B cell (primary cell): ENCODE measurements around the gene TGFBR3. TPM values are rescaled to one million over a fixed set of nuclear protein-coding genes. Genes with fewer than 3 reads are reported as not detected.

Experiments used
- ATAC-seq: fragments of 200-7000 bp; cut with Tn5 transposase; one replicate; pipeline ENCODE4 v1.10.0; 2021; ENCODE audit warnings: low read depth, mild to moderate bottlenecking, moderate number of reproducible peaks, moderate library complexity
- CTCF ChIA-PET: fragments of 350-600 bp; sonication (Branson Sonifier 250); formaldehyde crosslinking; loops from one replicate; lab custom pipeline; 2021; ENCODE audit warnings: antibody characterized with exemption, inconsistent platforms; lab: Charles Lee
- POLR2A ChIA-PET: fragments of 350-600 bp; sonication (Branson Sonifier 250); formaldehyde crosslinking; loops from one replicate; lab custom pipeline; 2021; ENCODE audit warnings: antibody characterized with exemption; lab: Charles Lee
- DNase-seq: peaks from one replicate; pipeline ENCODE4 v3.0.0; 2013
- H2AFZ ChIP-seq: 2 replicates; pipeline ENCODE4 v1.6.1; 2012; ENCODE audit warnings: mild to moderate bottlenecking, low read depth, low read length; ENCODE audit not compliant: insufficient read depth, poor library complexity, severe bottlenecking
- H3K27ac ChIP-seq, 2 donors: 1 replicate in 1 of 2; 2 replicates in 1 of 2; pipeline ENCODE4 v1.5.1; 2012 to 2013; ENCODE audit warnings: low read length in 2 of 2, mild to moderate bottlenecking in 2 of 2, moderate library complexity in 1 of 2
- H3K27me3 ChIP-seq, 4 experiments: fragments of 200-600 bp in 1 of 4; sonication (generic) in 1 of 4; replicated peaks in 1 of 4; 1 replicate in 2 of 4; 2 replicates in 2 of 4; pipeline versions ENCODE4 v1.6.1 to v1.7.0; 2013 to 2016; ENCODE audit warnings: low read length in 3 of 4, mild to moderate bottlenecking in 2 of 4, mixed read lengths in 1 of 4, moderate library complexity in 1 of 4; ENCODE audit not compliant: insufficient read depth in 4 of 4, control insufficient read depth in 3 of 4; ENCODE audit errors: control extremely low read depth in 1 of 4
- H3K36me3 ChIP-seq, 2 experiments: replicated peaks in 1 of 2; 1 replicate in 1 of 2; 2 replicates in 1 of 2; pipeline versions ENCODE4 v1.6.1 to v1.7.1; 2013; ENCODE audit warnings: low read length in 1 of 2; ENCODE audit not compliant: insufficient read depth in 2 of 2, control insufficient read depth in 1 of 2; ENCODE audit errors: control extremely low read depth in 1 of 2, extremely low read depth in 1 of 2
- H3K4me1 ChIP-seq, 2 donors: fragments of 200-600 bp in 1 of 2; sonication (generic) in 1 of 2; 1 replicate in 1 of 2; 2 replicates in 1 of 2; pipeline versions ENCODE4 v1.5.1 to v1.6.1; 2013 to 2017; ENCODE audit warnings: low read length in 2 of 2; ENCODE audit not compliant: control insufficient read depth in 2 of 2, insufficient read depth in 2 of 2
- H3K4me2 ChIP-seq: replicated peaks from 2 replicates; pipeline ENCODE3; 2012; ENCODE audit warnings: mild to moderate bottlenecking, low read depth, low read length; ENCODE audit not compliant: poor library complexity, severe bottlenecking
- H3K4me3 ChIP-seq, 5 experiments: fragments of 200-600 bp in 1 of 5; sonication (generic) in 1 of 5; 1 replicate in 3 of 5; 2 replicates in 2 of 5; pipeline versions ENCODE4 v1.5.1 to v1.7.0; 2011 to 2016; ENCODE audit warnings: low read length in 4 of 5, mild to moderate bottlenecking in 4 of 5, low read depth in 2 of 5, control low read depth in 1 of 5, moderate library complexity in 1 of 5; ENCODE audit not compliant: insufficient read depth in 1 of 5; ENCODE audit errors: control extremely low read depth in 1 of 5, extremely low read depth in 1 of 5
- H3K79me2 ChIP-seq: fragments of 200-600 bp; sonication (generic); one replicate; pipeline ENCODE4 v1.6.0; 2016; ENCODE audit warnings: low read length; ENCODE audit not compliant: control insufficient read depth, insufficient read depth
- H3K9ac ChIP-seq: fragments of 200-600 bp; sonication (generic); 2 replicates; pipeline ENCODE4 v1.6.1; 2017; ENCODE audit warnings: mild to moderate bottlenecking, low read length, moderate library complexity
- H3K9me3 ChIP-seq, 3 donors: one replicate each; pipeline versions ENCODE4 v1.6.1 to v1.7.1; 2013; ENCODE audit warnings: low read length in 2 of 3; ENCODE audit not compliant: control insufficient read depth in 2 of 3, insufficient read depth in 1 of 3; ENCODE audit errors: control extremely low read depth in 1 of 3
- H4K20me1 ChIP-seq: 2 replicates; pipeline ENCODE4 v1.6.0; 2012; ENCODE audit warnings: mild to moderate bottlenecking, low read length; ENCODE audit not compliant: insufficient read depth, control insufficient read depth, poor library complexity, severe bottlenecking
- H3K27ac Mint-ChIP-seq: one replicate; pipeline ENCODE4 v1.8.0; 2021; ENCODE audit warnings: mixed read lengths
- H3K27me3 Mint-ChIP-seq: one replicate; pipeline ENCODE4 v1.8.0; 2021; ENCODE audit warnings: mixed read lengths
- H3K4me1 Mint-ChIP-seq: one replicate; pipeline ENCODE4 v1.8.0; 2021; ENCODE audit warnings: mixed read lengths
- H3K4me3 Mint-ChIP-seq: one replicate; pipeline ENCODE4 v1.8.0; 2021; ENCODE audit warnings: mixed read lengths
- H3K9me3 Mint-ChIP-seq: one replicate; pipeline ENCODE4 v1.8.0; 2022; ENCODE audit warnings: mixed read lengths; ENCODE audit not compliant: insufficient read depth
- EZH2 ChIP-seq: IDR thresholded peaks from 2 replicates; pipeline ENCODE4 v1.6.1; 2012; ENCODE audit warnings: borderline replicate concordance, low read depth, mild to moderate bottlenecking, moderate library complexity, low read length; ENCODE audit not compliant: insufficient read depth, poor library complexity, severe bottlenecking
- WGBS: methylation state at CpG from one replicate; pipeline ENCODE4 v1.1.5; 2013; ENCODE audit warnings: missing lambda C conversion rate; ENCODE audit not compliant: insufficient coverage; 5-methylcytosine and 5-hydroxymethylcytosine counted together
- intact Hi-C: fragments of 100-400 bp; cut with micrococcal nuclease; formaldehyde crosslinking; loops from one replicate; pipeline ENCODE4 v1.10.0; 2022
- polyA plus RNA-seq: library from polyadenylated mRNA; depleted of rRNA; stranded (reverse); fragments of >200 nt; gene quantifications from 2 replicates; pipeline ENCODE4 v1.2.3, GENCODE V29; 2012
- total RNA-seq, 2 donors: library from RNA; stranded (reverse); fragments of 120-200 nt in 1 of 2; gene quantifications; 1 replicate in 1 of 2; 2 replicates in 1 of 2; pipeline versions ENCODE4 v1.2.3 to v1.2.4, GENCODE V29; 2013 to 2022
- TF ChIP-seq, protein P1 (sequence below): fragments of 200-600 bp; IDR thresholded peaks from one replicate; pipeline ENCODE4 v1.8.0; 2022; ENCODE audit warnings: antibody characterized with exemption, mild to moderate bottlenecking

TGFBR3 gene
- total and polyA plus RNA-seq, 2 donors (not counting 1 experiment from before 2014, with no cell fraction given), result 0.10 to 0.12 TPM

DNA sequence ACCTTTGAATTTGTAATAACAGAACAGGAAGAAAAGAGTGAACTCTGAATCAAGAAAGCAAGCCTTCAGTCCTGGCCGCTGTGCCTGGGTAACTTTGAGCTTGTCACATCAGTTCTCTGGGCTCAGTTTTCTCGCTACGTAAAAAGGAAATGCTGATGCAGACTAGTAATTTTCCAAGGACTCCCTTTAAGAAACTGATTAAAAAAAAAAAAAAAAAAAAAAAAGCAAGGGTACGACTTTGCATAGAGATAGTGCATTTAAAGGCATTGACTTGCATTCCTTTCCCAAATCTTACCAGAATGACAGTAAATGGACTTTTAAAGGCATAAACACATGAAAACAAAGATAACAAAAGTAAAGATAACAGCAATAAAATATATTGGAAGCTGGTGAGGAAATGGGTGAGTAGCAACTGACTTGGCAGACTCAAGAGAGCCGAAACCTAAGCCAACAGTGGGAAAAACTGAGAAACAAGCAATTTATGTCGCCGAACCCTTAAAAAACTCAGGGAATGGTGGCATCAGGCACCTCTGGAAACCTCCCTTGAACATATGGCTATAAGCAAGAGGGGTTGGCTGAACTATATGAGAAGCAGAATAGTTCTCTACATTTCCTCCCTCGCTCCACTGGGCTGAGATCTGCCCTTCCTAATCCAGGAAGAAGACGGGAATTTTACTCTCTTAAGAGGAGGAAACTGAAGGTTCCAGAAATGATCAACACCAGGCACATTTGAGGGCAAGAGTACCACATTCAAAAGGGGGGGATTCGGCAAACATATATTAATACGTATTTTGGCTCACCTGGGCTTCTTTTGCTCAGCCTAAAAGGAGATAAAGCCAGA lies 196.1 kb downstream of the TGFBR3 start:
- H3K9me3 ChIP-seq, result no peaks in the 10 kb centered on the region
- Mint-ChIP-seq H3K4me3 (no peak overlapping the region), H3K4me1 (no peaks in the 10 kb centered on the region), H3K27ac (no peak overlapping the region), H3K9me3 (no peaks in the 10 kb centered on the region), H3K27me3 (no peaks in the 10 kb centered on the region)
- no peak overlapping the region for H2AFZ ChIP-seq
- H3K36me3 ChIP-seq, result no peaks in the 10 kb centered on the region
- no peaks in the 10 kb centered on the region for H3K79me2 ChIP-seq
- DNase-seq (no peak), ATAC-seq (no peak)
- H3K27me3 ChIP-seq, result no peaks in the 10 kb centered on the region
- ChIA-PET POLR2A (no interaction called here), CTCF (no interaction called here)
- H3K9ac ChIP-seq, result no peak overlapping the region
- intact Hi-C loops, result no loop called here
- H3K4me2 ChIP-seq, result no peak overlapping the region
- WGBS, result 94% methylated on average over 6 of the region's 11 CpGs
- H3K27ac ChIP-seq, result no peak overlapping the region
- no peak overlapping the region for H3K4me3 ChIP-seq
- H4K20me1 ChIP-seq, result no peaks in the 10 kb centered on the region
- H3K4me1 ChIP-seq, result no peaks in the 10 kb centered on the region
- TF ChIP-seq, protein P1, sequence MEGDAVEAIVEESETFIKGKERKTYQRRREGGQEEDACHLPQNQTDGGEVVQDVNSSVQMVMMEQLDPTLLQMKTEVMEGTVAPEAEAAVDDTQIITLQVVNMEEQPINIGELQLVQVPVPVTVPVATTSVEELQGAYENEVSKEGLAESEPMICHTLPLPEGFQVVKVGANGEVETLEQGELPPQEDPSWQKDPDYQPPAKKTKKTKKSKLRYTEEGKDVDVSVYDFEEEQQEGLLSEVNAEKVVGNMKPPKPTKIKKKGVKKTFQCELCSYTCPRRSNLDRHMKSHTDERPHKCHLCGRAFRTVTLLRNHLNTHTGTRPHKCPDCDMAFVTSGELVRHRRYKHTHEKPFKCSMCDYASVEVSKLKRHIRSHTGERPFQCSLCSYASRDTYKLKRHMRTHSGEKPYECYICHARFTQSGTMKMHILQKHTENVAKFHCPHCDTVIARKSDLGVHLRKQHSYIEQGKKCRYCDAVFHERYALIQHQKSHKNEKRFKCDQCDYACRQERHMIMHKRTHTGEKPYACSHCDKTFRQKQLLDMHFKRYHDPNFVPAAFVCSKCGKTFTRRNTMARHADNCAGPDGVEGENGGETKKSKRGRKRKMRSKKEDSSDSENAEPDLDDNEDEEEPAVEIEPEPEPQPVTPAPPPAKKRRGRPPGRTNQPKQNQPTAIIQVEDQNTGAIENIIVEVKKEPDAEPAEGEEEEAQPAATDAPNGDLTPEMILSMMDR, result no peak
- TF ChIP-seq EZH2, result no peak

DNA sequence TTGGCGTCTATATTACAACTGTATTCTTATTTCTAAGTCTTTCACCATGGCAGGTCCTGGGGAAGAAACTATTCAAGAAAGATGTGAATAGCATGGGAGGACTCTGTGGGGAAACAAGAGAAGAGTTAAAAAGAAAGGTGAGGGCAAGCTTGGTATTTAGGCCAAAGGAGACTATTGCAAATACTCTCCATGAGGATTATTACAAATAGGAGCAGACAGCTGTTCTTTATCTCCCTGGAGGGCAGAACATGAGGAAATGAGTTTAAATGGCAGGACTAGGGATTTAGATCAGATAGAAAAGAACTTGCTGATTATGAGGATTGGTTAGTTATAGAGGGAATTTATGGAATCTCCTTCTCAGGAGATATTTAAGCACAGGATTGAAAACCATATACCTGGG lies 198.5 kb downstream of the TGFBR3 start:
- no peak overlapping the region for H3K4me3 Mint-ChIP-seq
- ChIA-PET POLR2A (no interaction called here), CTCF (no interaction called here)
- intact Hi-C loops, result no loop called here
- no peaks in the 10 kb centered on the region for H4K20me1 ChIP-seq
- no peaks in the 10 kb centered on the region for H3K27me3 ChIP-seq
- no peak for TF ChIP-seq EZH2
- TF ChIP-seq, protein P1, result no peak
- H3K27ac ChIP-seq, result no peak overlapping the region
- no peaks in the 10 kb centered on the region for H3K27me3 Mint-ChIP-seq
- H3K9ac ChIP-seq, result no peak overlapping the region
- no CpG with 5 or more reads among the region's 1 CpG for WGBS
- H3K4me2 ChIP-seq, result no peak overlapping the region
- no peaks in the 10 kb centered on the region for H3K9me3 ChIP-seq
- H2AFZ ChIP-seq, result no peak overlapping the region
- no peak overlapping the region for H3K27ac Mint-ChIP-seq
- H3K36me3 ChIP-seq, result no peaks in the 10 kb centered on the region
- no peaks in the 10 kb centered on the region for H3K4me1 ChIP-seq
- H3K4me3 ChIP-seq, result no peak overlapping the region
- H3K9me3 Mint-ChIP-seq, result no peaks in the 10 kb centered on the region
- peaks cover 5% of the 10 kb centered on the region for H3K4me1 Mint-ChIP-seq
- no peak for ATAC-seq
- no peaks in the 10 kb centered on the region for H3K79me2 ChIP-seq
- DNase-seq, result no peak
